K562 (cell line): Measurements from ENCODE around the gene RNF126. TPM values are rescaled to one million over a fixed set of nuclear protein-coding genes. Genes with fewer than 3 reads are reported as not detected.
A peak's percentile ranks its signal among the peaks of the same experiment; 100 is the strongest.

Experiments
- ADNP ChIP-seq: fragments of 200-800 bp; sonication (Bioruptor generic); IDR thresholded peaks from 2 replicates; pipeline ENCODE4 v1.6.1; 2016; ENCODE audit warnings: missing genetic modification characterization, missing compliant biosample characterization
- CCAR2 ChIP-seq: fragments of 200-400 bp; formaldehyde crosslinking; IDR thresholded peaks from 2 replicates; pipeline ENCODE4 v1.6.1; 2017; ENCODE audit warnings: mild to moderate bottlenecking, low read depth, low read length
- E2F3 ChIP-seq: fragments of 250-450 bp; sonication (Bioruptor Pico); IDR thresholded peaks from 2 replicates; pipeline ENCODE4 v1.4.0; 2020; ENCODE audit warnings: mild to moderate bottlenecking
- ELF1 ChIP-seq: fragments of 200-800 bp; sonication (Bioruptor generic); IDR thresholded peaks from 2 replicates; pipeline ENCODE4 v1.6.1; 2016; ENCODE audit warnings: missing genetic modification characterization, missing compliant biosample characterization
- EP400 ChIP-seq: fragments of 450-650 bp; IDR thresholded peaks from 2 replicates; pipeline ENCODE4 v1.6.1; 2017; ENCODE audit warnings: antibody characterized with exemption, mild to moderate bottlenecking, moderate library complexity
- ETS1 ChIP-seq: conservative IDR thresholded peaks from 2 replicates; pipeline ENCODE4 v1.6.1; 2011; ENCODE audit warnings: low read depth, mild to moderate bottlenecking, low read length; ENCODE audit not compliant: control insufficient read depth
- HMGN3 ChIP-seq: IDR thresholded peaks from 2 replicates; pipeline ENCODE4 v1.6.1; 2011; ENCODE audit warnings: borderline replicate concordance, low read depth, mild to moderate bottlenecking, mixed read lengths, low read length; ENCODE audit not compliant: insufficient read length; ENCODE audit errors: extremely low read depth
- KLF16 ChIP-seq: IDR thresholded peaks from 2 replicates; pipeline ENCODE4 v1.6.1; 2016; ENCODE audit warnings: antibody characterized with exemption
- SIX5 ChIP-seq, 2 experiments: IDR thresholded peaks; 2 replicates each; pipeline ENCODE4 v1.6.1; 2011; ENCODE audit warnings: low read length in 2 of 2, borderline replicate concordance in 1 of 2, low read depth in 1 of 2, mild to moderate bottlenecking in 1 of 2, moderate library complexity in 1 of 2; ENCODE audit not compliant: insufficient read depth in 1 of 2
- ZBTB17 ChIP-seq: fragments of 450-650 bp; formaldehyde crosslinking; IDR thresholded peaks from 2 replicates; pipeline ENCODE4 v1.4.0; 2020; ENCODE audit warnings: mild to moderate bottlenecking
- ZKSCAN1 ChIP-seq: fragments of 150-350 bp; IDR thresholded peaks from 2 replicates; pipeline ENCODE4 v1.6.1; 2016; ENCODE audit warnings: low read depth, low read length
- ZNF316 ChIP-seq: fragments of 450-650 bp; IDR thresholded peaks from 2 replicates; pipeline ENCODE4 v1.6.1; 2016
- ZNF395 ChIP-seq: fragments of 200-800 bp; sonication (Bioruptor generic); IDR thresholded peaks from 2 replicates; pipeline ENCODE4 v1.6.1; 2017; ENCODE audit warnings: missing genetic modification characterization, missing compliant biosample characterization
- polyA plus RNA-seq, 8 experiments: library from polyadenylated mRNA; depleted of rRNA in 4 of 8; stranded (reverse) in 5 of 8; unstranded in 3 of 8; fragments of >200 nt; fragmentation: Nextera tagmentation in 2 of 8; fragmentation: Illumina TruSeq in 1 of 8; extraction: Ambion mirVana in 2 of 8; extraction: Trizol in 1 of 8; gene quantifications; 2 replicates each; pipeline versions ENCODE4 v1.2.1 to v1.2.3, GENCODE V29; 2011 to 2014; ENCODE audit warnings: inconsistent platforms in 1 of 8, missing spikeins in 1 of 8
- total RNA-seq, 7 experiments: library from RNA; depleted of rRNA in 6 of 7; stranded (reverse); fragments of >200 nt in 6 of 7; fragmentation: Illumina TruSeq in 2 of 7; extraction: Trizol in 2 of 7; gene quantifications; 2 replicates each; pipeline versions ENCODE4 v1.2.1 to v1.2.3, GENCODE V29; 2011 to 2021; ENCODE audit warnings: low replicate concordance in 1 of 7
- TF ChIP-seq, protein P1 (sequence below): sonication (generic); formaldehyde crosslinking; IDR thresholded peaks from 2 replicates; pipeline ENCODE4 v1.8.0; 2022; ENCODE audit warnings: missing genetic modification reagents, mild to moderate bottlenecking, moderate library complexity, borderline replicate concordance
- TF ChIP-seq, protein P2 (sequence below), 3 experiments: IDR thresholded peaks in 2 of 3; conservative IDR thresholded peaks in 1 of 3; 2 replicates each; pipeline ENCODE4 v1.5.1; 2011 to 2012; ENCODE audit warnings: low read length in 3 of 3, mild to moderate bottlenecking in 3 of 3, control low read depth in 2 of 3, improper control_type of control experiment in 1 of 3, inconsistent platforms in 1 of 3, low read depth in 1 of 3, mixed read lengths in 1 of 3, moderate library complexity in 1 of 3; ENCODE audit not compliant: insufficient read depth in 2 of 3
- TF ChIP-seq, protein P3 (sequence below): sonication (generic); formaldehyde crosslinking; IDR thresholded peaks from 2 replicates; pipeline ENCODE4 v1.8.0; 2023; ENCODE audit warnings: mild to moderate bottlenecking, missing genetic modification reagents

RNF126 gene
- total and polyA plus RNA-seq, 9 of the 15 experiments (the other 6 are each of a cell fraction or from before 2014, with no cell fraction given), result 0.27 to 101 (median 12.3) TPM

DNA sequence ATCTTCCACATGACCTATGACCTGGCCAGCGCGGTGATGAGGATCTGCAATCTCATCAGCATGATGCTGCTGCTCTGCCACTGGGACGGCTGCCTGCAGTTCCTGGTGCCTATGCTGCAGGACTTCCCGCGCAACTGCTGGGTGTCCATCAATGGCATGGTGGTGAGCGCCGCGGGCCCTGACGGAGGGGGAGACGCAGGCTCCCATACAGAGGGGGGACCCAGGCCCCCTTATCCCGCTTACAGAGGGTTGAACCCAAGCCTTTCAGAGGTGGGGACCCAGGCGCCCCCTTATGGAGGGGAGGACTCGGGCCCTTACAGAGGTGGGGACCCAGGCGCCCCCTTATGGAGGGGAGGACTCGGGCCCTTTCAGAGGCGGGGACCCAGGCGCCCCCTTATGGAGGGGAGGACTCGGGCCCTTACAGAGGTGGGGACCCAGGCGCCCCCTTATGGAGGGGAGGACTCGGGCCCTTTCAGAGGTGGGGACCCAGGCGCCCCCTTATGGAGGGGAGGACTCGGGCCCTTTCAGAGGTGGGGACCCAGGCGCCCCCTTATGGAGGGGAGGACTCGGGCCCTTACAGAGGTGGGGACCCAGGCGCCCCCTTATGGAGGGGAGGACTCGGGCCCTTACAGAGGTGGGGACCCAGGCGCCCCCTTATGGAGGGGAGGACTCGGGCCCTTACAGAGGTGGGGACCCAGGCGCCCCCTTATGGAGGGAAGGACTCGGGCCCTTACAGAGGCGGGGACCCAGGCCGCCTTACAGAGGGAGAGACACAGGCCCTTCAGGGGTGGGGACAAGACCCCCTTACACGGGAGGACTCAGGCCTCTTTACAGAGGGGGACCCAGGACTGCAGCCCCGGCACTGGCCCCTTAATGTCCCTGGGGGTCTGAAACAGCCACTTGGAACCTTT lies 57.7 kb downstream of the RNF126 start (continued):
- TF ChIP-seq ZNF395 (CRISPR knock-in tag) (0 out of 2 replicates have a peak, but pooled peaks have one; percentile 43), HMGN3 (peak; percentile 63), ADNP (tag) (peak; percentile 86), ELF1 (tag) (peak; percentile 88), KLF16 (peak; percentile 70), SIX5 (IDR thresholded peaks at IDR 0.05; ENCODE audit: borderline replicate concordance in 1 of 2, insufficient read depth in 1 of 2, low read depth in 1 of 2, low read length in 2 of 2) (peak; percentile 53 to 66; a peak in 3 of 4 replicates), ZNF316 (peak; percentile 52; the same call in 1 of the 2 replicates), ZBTB17 (CRISPR knock-in tag) (0 out of 2 replicates have a peak, but pooled peaks have one; percentile 25), EP400 (peak; percentile 72), CCAR2 (0 out of 2 replicates have a peak, but pooled peaks have one; percentile 84), E2F3 (CRISPR knock-in tag) (0 out of 2 replicates have a peak, but pooled peaks have one; percentile 22), ETS1 (peak; percentile 93), ZKSCAN1 (peak; percentile 65; the same call in 1 of the 2 replicates)
- TF ChIP-seq, protein P1, sequence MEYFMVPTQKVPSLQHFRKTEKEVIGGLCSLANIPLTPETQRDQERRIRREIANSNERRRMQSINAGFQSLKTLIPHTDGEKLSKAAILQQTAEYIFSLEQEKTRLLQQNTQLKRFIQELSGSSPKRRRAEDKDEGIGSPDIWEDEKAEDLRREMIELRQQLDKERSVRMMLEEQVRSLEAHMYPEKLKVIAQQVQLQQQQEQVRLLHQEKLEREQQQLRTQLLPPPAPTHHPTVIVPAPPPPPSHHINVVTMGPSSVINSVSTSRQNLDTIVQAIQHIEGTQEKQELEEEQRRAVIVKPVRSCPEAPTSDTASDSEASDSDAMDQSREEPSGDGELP (CRISPR knock-in tag), result peak; percentile 53; the same call in 1 of the 2 replicates
- TF ChIP-seq, protein P2, sequence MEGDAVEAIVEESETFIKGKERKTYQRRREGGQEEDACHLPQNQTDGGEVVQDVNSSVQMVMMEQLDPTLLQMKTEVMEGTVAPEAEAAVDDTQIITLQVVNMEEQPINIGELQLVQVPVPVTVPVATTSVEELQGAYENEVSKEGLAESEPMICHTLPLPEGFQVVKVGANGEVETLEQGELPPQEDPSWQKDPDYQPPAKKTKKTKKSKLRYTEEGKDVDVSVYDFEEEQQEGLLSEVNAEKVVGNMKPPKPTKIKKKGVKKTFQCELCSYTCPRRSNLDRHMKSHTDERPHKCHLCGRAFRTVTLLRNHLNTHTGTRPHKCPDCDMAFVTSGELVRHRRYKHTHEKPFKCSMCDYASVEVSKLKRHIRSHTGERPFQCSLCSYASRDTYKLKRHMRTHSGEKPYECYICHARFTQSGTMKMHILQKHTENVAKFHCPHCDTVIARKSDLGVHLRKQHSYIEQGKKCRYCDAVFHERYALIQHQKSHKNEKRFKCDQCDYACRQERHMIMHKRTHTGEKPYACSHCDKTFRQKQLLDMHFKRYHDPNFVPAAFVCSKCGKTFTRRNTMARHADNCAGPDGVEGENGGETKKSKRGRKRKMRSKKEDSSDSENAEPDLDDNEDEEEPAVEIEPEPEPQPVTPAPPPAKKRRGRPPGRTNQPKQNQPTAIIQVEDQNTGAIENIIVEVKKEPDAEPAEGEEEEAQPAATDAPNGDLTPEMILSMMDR (IDR thresholded peaks at IDR 0.05 in 2 of 3, conservative IDR thresholded peaks at IDR 0.05 in 1 of 3; ENCODE audit: insufficient read depth in 2 of 3, low read depth in 1 of 3, low read length in 3 of 3), result peak; percentile 70 to 89 (median 82)
- TF ChIP-seq, protein P3, sequence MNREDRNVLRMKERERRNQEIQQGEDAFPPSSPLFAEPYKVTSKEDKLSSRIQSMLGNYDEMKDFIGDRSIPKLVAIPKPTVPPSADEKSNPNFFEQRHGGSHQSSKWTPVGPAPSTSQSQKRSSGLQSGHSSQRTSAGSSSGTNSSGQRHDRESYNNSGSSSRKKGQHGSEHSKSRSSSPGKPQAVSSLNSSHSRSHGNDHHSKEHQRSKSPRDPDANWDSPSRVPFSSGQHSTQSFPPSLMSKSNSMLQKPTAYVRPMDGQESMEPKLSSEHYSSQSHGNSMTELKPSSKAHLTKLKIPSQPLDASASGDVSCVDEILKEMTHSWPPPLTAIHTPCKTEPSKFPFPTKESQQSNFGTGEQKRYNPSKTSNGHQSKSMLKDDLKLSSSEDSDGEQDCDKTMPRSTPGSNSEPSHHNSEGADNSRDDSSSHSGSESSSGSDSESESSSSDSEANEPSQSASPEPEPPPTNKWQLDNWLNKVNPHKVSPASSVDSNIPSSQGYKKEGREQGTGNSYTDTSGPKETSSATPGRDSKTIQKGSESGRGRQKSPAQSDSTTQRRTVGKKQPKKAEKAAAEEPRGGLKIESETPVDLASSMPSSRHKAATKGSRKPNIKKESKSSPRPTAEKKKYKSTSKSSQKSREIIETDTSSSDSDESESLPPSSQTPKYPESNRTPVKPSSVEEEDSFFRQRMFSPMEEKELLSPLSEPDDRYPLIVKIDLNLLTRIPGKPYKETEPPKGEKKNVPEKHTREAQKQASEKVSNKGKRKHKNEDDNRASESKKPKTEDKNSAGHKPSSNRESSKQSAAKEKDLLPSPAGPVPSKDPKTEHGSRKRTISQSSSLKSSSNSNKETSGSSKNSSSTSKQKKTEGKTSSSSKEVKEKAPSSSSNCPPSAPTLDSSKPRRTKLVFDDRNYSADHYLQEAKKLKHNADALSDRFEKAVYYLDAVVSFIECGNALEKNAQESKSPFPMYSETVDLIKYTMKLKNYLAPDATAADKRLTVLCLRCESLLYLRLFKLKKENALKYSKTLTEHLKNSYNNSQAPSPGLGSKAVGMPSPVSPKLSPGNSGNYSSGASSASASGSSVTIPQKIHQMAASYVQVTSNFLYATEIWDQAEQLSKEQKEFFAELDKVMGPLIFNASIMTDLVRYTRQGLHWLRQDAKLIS, result 0 out of 2 replicates have a peak, but pooled peaks have one; percentile 45
